GM12872 (cell line): ENCODE measurements around the gene CCDC88B.

Experiments used
- TF ChIP-seq, protein P1 (sequence below): IDR thresholded peaks from 3 replicates; pipeline ENCODE4 v1.5.1; 2011; ENCODE audit warnings: low read depth, mild to moderate bottlenecking, low read length, moderate library complexity; ENCODE audit not compliant: insufficient read depth

The CCDC88B gene, protein sequence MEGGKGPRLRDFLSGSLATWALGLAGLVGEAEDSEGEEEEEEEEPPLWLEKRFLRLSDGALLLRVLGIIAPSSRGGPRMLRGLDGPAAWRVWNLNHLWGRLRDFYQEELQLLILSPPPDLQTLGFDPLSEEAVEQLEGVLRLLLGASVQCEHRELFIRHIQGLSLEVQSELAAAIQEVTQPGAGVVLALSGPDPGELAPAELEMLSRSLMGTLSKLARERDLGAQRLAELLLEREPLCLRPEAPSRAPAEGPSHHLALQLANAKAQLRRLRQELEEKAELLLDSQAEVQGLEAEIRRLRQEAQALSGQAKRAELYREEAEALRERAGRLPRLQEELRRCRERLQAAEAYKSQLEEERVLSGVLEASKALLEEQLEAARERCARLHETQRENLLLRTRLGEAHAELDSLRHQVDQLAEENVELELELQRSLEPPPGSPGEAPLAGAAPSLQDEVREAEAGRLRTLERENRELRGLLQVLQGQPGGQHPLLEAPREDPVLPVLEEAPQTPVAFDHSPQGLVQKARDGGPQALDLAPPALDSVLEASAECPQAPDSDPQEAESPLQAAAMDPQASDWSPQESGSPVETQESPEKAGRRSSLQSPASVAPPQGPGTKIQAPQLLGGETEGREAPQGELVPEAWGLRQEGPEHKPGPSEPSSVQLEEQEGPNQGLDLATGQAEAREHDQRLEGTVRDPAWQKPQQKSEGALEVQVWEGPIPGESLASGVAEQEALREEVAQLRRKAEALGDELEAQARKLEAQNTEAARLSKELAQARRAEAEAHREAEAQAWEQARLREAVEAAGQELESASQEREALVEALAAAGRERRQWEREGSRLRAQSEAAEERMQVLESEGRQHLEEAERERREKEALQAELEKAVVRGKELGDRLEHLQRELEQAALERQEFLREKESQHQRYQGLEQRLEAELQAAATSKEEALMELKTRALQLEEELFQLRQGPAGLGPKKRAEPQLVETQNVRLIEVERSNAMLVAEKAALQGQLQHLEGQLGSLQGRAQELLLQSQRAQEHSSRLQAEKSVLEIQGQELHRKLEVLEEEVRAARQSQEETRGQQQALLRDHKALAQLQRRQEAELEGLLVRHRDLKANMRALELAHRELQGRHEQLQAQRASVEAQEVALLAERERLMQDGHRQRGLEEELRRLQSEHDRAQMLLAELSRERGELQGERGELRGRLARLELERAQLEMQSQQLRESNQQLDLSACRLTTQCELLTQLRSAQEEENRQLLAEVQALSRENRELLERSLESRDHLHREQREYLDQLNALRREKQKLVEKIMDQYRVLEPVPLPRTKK (N-terminal part only)

DNA sequence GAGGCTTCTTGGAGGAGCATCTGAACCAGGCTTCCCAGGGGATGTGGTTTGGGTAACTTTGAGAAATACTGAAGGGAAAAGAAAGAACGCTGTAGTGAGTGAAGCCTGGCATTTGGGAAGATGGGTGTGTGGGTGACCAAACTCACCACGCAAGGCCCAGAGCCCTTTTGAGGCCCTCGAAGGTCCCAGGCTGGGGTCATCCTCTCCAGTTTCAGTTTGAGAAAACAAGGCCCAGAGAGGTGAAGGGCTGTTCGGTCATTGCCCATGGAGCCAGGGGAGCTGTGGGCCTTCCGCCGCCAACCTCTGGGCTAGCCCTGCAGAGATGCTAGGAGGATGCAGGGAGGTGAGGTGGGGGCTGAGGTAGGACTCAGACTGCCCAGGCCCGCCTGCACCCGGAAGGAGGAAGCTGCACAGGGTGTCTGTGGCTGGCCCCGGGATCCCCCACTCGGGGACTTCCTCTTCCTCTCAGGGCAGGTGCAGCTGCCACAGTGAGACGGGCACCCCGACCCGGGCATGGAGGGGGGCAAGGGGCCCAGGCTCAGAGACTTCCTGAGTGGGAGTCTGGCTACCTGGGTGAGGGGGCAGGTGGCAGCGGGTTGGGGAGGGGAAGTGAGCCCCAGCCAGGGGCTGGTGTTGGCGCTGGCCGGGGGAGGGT is at the start of gene CCDC88B:
Gene CCDC88B, plus strand, starts transcription at position 451 of the 655 bp plus-strand sequence. Its CDS starts 63 bp downstream, at position 514.
- TF ChIP-seq, protein P1, sequence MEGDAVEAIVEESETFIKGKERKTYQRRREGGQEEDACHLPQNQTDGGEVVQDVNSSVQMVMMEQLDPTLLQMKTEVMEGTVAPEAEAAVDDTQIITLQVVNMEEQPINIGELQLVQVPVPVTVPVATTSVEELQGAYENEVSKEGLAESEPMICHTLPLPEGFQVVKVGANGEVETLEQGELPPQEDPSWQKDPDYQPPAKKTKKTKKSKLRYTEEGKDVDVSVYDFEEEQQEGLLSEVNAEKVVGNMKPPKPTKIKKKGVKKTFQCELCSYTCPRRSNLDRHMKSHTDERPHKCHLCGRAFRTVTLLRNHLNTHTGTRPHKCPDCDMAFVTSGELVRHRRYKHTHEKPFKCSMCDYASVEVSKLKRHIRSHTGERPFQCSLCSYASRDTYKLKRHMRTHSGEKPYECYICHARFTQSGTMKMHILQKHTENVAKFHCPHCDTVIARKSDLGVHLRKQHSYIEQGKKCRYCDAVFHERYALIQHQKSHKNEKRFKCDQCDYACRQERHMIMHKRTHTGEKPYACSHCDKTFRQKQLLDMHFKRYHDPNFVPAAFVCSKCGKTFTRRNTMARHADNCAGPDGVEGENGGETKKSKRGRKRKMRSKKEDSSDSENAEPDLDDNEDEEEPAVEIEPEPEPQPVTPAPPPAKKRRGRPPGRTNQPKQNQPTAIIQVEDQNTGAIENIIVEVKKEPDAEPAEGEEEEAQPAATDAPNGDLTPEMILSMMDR, result no peak

DNA sequence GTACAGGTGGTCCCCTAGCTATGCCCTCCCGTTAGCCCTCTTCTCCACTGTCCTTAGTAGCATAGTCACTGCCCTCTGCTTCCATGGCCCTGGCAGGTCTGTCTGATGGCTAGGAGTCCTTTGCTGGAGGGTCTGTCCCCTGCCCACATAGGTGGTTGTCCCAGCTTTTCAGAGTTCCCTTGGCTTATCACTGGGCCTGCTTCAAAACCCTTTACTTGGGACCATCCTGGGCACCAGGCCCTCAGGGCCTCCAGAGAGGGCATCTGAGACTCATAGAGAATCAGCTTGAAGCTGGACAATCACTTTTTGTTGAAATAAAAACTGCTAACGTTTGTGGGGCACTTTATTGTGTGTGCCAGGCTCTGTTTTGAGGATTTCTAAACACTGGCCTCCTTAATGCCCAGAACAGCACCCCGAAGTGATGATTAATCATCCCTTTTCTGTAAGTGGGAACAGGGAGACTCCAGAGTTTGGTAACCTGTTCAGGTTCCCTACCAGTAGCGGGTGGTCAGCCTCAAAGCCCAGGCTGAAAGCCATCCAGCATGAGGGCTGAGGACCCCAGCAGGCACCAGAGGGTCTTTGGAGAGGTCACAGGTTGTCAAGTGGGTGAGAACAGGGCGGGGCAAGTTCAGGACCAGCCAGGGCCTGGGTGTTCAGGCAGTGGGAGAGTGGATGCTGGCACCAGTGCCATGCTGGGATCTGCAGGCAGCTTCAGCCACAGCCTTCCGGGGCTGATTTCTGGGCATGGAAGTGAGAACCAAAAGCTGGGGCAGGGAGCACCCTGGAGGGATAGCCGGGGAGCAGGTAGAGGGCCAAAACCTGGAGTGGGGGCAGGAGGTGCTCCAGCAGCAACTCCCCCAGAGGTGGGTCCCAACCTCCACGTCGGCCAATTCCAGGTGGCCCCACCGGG is 49.4 kb upstream of the CCDC88B start:
- TF ChIP-seq, protein P1, result no peak

DNA sequence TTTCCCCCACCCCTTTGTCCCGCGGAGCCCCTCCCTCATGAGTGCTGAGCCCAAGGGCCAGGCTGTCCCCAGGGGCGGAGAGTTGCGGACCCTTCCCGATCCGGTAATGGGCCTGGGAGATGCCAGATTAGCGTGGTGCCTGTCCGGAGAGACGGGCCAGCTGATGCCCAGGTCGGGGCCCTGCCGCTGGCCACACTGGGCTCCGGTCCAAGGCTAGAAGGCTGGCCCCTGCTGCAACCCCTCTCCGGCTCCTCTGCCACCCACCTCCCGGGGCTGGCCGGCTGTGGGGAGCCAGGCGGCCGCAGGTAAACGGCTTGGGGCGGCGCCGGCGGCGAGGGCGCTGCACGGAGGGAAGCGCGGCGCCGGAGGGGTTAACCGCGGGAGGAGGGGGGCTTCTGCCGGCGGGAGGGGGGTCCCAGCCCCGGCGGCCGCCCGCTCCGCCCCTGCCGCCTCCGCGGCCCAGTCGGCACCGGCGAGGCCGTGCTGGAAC is 48.7 kb upstream of the CCDC88B start, which contains the start of gene KCNK4:
Gene KCNK4, plus strand, starts transcription at position 41 of the 490 bp plus-strand sequence. CDS start 1,717 bp downstream, outside the sequence.
- TF ChIP-seq, protein P1, result no peak

DNA sequence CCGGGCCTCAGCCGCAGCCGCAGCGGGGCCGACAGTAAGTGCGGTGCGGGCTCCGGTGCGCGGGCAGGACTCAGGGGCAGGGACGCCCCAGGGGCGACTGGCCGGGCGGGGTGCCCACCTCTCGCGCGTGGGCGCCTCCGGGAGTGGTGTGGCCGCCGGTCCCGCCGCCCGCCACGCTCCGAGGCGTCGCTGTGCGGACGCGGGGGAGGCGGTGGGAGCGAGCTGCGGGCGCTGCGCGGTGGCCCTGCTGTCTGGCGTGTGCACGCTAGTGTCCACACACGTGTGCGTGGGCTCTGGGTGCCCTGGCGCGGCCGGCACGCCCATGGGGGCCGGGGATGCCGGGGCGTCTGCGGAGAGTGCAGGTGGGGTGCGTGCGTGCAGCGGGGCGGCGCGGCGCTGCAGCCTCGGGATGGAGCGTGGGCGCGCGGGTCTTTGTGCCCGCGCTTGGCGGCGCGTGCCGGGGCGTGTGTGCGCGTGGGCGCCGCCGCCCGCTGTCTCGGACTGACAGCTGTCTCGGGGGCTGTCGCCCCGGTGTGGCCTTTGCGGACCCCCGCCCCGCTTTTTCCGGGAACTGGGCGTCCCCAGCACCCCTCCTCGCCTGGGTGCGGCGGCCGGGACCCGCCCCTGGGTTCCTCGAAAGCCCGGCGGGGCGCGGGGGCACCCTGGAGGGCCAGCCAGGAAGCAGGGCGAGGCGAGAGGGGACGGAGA is 48.1 kb upstream of the CCDC88B start:
- TF ChIP-seq, protein P1, result no peak

DNA sequence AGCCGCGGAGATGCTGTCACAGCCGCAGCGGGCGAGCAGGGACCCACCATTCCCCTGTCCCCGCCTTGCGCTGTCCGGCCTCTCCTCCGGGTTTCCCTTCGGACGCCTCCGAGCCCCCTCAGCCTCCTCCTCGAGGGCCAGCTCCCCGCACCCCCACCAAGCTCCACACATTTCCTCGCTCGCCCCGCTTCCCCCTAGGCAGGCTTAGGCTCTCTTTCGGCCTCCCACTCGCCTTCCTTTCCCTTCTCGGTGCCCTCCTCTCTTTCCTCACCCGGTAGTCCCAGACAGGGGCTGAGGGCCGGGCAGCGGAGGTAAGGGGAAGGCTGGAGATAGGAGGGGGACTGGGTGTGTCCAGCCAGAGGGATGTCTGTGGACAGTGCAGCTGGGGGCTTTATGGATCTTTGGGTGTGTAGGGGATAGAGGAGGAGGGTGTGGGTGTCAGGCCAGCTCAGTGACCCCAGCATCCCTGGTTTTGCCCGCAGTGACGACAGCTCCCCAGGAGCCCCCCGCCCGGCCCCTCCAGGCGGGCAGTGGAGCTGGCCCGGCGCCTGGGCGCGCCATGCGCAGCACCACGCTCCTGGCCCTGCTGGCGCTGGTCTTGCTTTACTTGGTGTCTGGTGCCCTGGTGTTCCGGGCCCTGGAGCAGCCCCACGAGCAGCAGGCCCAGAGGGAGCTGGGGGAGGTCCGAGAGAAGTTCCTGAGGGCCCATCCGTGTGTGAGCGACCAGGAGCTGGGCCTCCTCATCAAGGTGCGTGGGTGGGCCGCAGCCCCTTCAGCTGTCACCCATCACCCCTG is 47.3 kb upstream of the CCDC88B start:
- TF ChIP-seq, protein P1, result no peak
